Tibial nerve (tissue), 4 donors: ENCODE results near the gene SSTR4. TPM values are rescaled to one million over a fixed set of nuclear protein-coding genes. Genes with fewer than 3 reads are reported as not detected.

Source experiments
- DNase-seq, 2 donors: peaks; one replicate each; pipeline ENCODE4 v3.0.0-alpha.2; 2019; ENCODE audit warnings: low spot score in 2 of 2
- H3K27ac ChIP-seq, 4 donors: fragments of 200-600 bp; sonication (generic) in 3 of 4; one replicate each; pipeline ENCODE4 v1.5.1; 2017 to 2019; ENCODE audit warnings: mild to moderate bottlenecking in 1 of 4
- H3K27me3 ChIP-seq, 2 donors: fragments of 200-600 bp; sonication (generic) in 1 of 2; one replicate each; pipeline versions ENCODE4 v1.5.1 to v1.6.0; 2017 to 2019
- H3K36me3 ChIP-seq, 3 donors: fragments of 200-600 bp; sonication (generic); one replicate each; pipeline ENCODE4 v1.5.1; 2018 to 2019
- H3K4me1 ChIP-seq, 4 donors: fragments of 200-600 bp; sonication (generic) in 3 of 4; one replicate each; pipeline ENCODE4 v1.5.1; 2017 to 2019
- H3K4me3 ChIP-seq, 4 donors: fragments of 200-600 bp; sonication (generic) in 3 of 4; one replicate each; pipeline ENCODE4 v1.5.1; 2017 to 2019; ENCODE audit warnings: mild to moderate bottlenecking in 1 of 4, moderate library complexity in 1 of 4
- H3K9me3 ChIP-seq, 4 donors: fragments of 200-600 bp; sonication (generic) in 3 of 4; one replicate each; pipeline ENCODE4 v1.5.1; 2017 to 2019
- CTCF ChIP-seq, 5 experiments: fragments of 200-600 bp in 3 of 5; fragments of 450-650 bp in 2 of 5; sonication (generic) in 3 of 5; IDR thresholded peaks; one replicate each; pipeline ENCODE4 v1.5.1; 2016 to 2019; ENCODE audit warnings: antibody characterized with exemption in 5 of 5, mild to moderate bottlenecking in 3 of 5, moderate library complexity in 2 of 5
- EP300 ChIP-seq, 2 donors: sonication (generic); formaldehyde crosslinking; IDR thresholded peaks; one replicate each; pipeline ENCODE4 v1.6.1; 2017; ENCODE audit warnings: antibody characterized with exemption in 2 of 2, mild to moderate bottlenecking in 1 of 2
- POLR2A ChIP-seq, 2 donors: fragments of 450-650 bp; IDR thresholded peaks; one replicate each; pipeline ENCODE4 v1.6.1; 2017; ENCODE audit warnings: antibody characterized with exemption in 2 of 2, mild to moderate bottlenecking in 2 of 2, moderate library complexity in 2 of 2
- WGBS, 2 donors: methylation state at CpG; one replicate each; pipeline ENCODE4 v1.1.5; 2018; 5-methylcytosine and 5-hydroxymethylcytosine counted together
- total RNA-seq, 4 donors: library from RNA; depleted of rRNA; stranded (reverse); fragments of >200 nt; gene quantifications; one replicate each; pipeline ENCODE4 v1.1.0, GENCODE V29; 2016

Gene SSTR4
- total RNA-seq, 4 donors from 2014 or later = not detected

GRCh38 chr20:23039885-23040508 is 4.9 kb downstream of the SSTR4 start:
- DNase-seq = no peak
- Histone ChIP-seq H3K36me3 (no peaks in the 10 kb centered on the region), H3K9me3 (no peaks in the 10 kb centered on the region), H3K27ac (no peak overlapping the region), H3K27me3 (peaks cover 0 to 12% of the 10 kb centered on the region in 2 donors), H3K4me3 (no peak overlapping the region), H3K4me1 (peaks cover 0 to 4% (median 0%) of the 10 kb centered on the region in 4 donors)
- 81 to 86% methylated on average over 3 of the region's 3 CpGs for WGBS, 2 donors
- TF ChIP-seq POLR2A (IDR thresholded peaks at IDR 0.05) = no peak
- TF ChIP-seq EP300 (IDR thresholded peaks at IDR 0.05) = no peak
- no peak for TF ChIP-seq CTCF (IDR thresholded peaks at IDR 0.05)

GRCh38 chr20:23042270-23042669 is 7.2 kb downstream of the SSTR4 start:
- TF ChIP-seq CTCF (IDR thresholded peaks at IDR 0.05) (no peak), EP300 (IDR thresholded peaks at IDR 0.05) (no peak), POLR2A (IDR thresholded peaks at IDR 0.05) (no peak)
- peaks cover 0 to 3% of the 10 kb centered on the region in 2 donors for H3K27me3 ChIP-seq
- no peaks in the 10 kb centered on the region for H3K36me3 ChIP-seq
- no peak for DNase-seq
- H3K4me1 ChIP-seq = peaks cover 0 to 15% (median 0%) of the 10 kb centered on the region in 4 donors
- H3K9me3 ChIP-seq = no peaks in the 10 kb centered on the region
- WGBS, 2 donors = 47 to 50% methylated on average over 3 of the region's 3 CpGs
- no peak overlapping the region for H3K27ac ChIP-seq
- no peak overlapping the region for H3K4me3 ChIP-seq

- no peak for DNase-seq
These were observed 8.3 kb downstream of the SSTR4 start for GRCh38 chr20:23043376-23043775.

GRCh38 chr20:23046431-23046830 is 11.3 kb downstream of the SSTR4 start:
- Histone ChIP-seq H3K36me3 (no peaks in the 10 kb centered on the region), H3K9me3 (no peaks in the 10 kb centered on the region), H3K4me3 (peak overlapping the region in 2 of 4 donors; percentile 5 to 58), H3K27me3 (peaks cover 0 to 9% of the 10 kb centered on the region in 2 donors), H3K4me1 (peaks cover 0 to 56% (median 6%) of the 10 kb centered on the region in 4 donors), H3K27ac (no peak overlapping the region)
- TF ChIP-seq CTCF (IDR thresholded peaks at IDR 0.05) (no peak), POLR2A (IDR thresholded peaks at IDR 0.05) (no peak), EP300 (IDR thresholded peaks at IDR 0.05) (no peak)
- DNase-seq = no peak

More at GRCh38 chr20:23043376-23043775, 8.3 kb downstream of the SSTR4 start:
- H3K4me3 ChIP-seq = no peak overlapping the region
- TF ChIP-seq POLR2A (IDR thresholded peaks at IDR 0.05) (no peak), CTCF (IDR thresholded peaks at IDR 0.05) (no peak), EP300 (IDR thresholded peaks at IDR 0.05) (no peak)
- peaks cover 0 to 9% of the 10 kb centered on the region in 2 donors for H3K27me3 ChIP-seq
- no peaks in the 10 kb centered on the region for H3K36me3 ChIP-seq
- no peaks in the 10 kb centered on the region for H3K9me3 ChIP-seq
- 81 to 87% methylated on average over 6 of the region's 6 CpGs for WGBS, 2 donors
- H3K27ac ChIP-seq = no peak overlapping the region
- H3K4me1 ChIP-seq = peaks cover 0 to 26% (median 4%) of the 10 kb centered on the region in 4 donors

- TF ChIP-seq EP300 (IDR thresholded peaks at IDR 0.05) (no peak), CTCF (IDR thresholded peaks at IDR 0.05) (no peak), POLR2A (IDR thresholded peaks at IDR 0.05) (no peak)
- Histone ChIP-seq H3K36me3 (no peaks in the 10 kb centered on the region), H3K27ac (peak overlapping the region in 2 of 4 donors; percentile 12 to 40), H3K4me3 (peak overlapping the region; percentile 41 to 64 (median 52)), H3K4me1 (peaks cover 0 to 63% (median 6%) of the 10 kb centered on the region in 4 donors), H3K9me3 (no peaks in the 10 kb centered on the region), H3K27me3 (peaks cover 0 to 9% of the 10 kb centered on the region in 2 donors)
- 45 to 59% methylated on average over 13 of the region's 13 CpGs for WGBS, 2 donors
- DNase-seq = no peak
These were observed 12.1 kb downstream of the SSTR4 start for GRCh38 chr20:23047001-23047737.
